ENCODE data around the gene SPIRE1.

Gene SPIRE1

GRCh38 chr18:12445554-12445953 is 212.4 kb downstream of the SPIRE1 start:
- no peak for DNase-seq (ENCODE audit: low read depth in 2 of 2)

GRCh38 chr18:12443551-12443950 is 214.4 kb downstream of the SPIRE1 start:
- no peak for DNase-seq (ENCODE audit: low read depth in 2 of 2)

- no peak for DNase-seq (ENCODE audit: low read depth in 2 of 2)
Observed at GRCh38 chr18:12442946-12443345, 215.0 kb downstream of the SPIRE1 start.

GRCh38 chr18:12441475-12442034 is 216.4 kb downstream of the SPIRE1 start:
- DNase-seq (ENCODE audit: low read depth in 2 of 2) = no peak

GRCh38 chr18:12438257-12438656 is 219.7 kb downstream of the SPIRE1 start:
- DNase-seq (ENCODE audit: low read depth in 2 of 2) = no peak

- DNase-seq (ENCODE audit: low read depth in 2 of 2) = no peak
Observed at GRCh38 chr18:12435867-12436266, 222.0 kb downstream of the SPIRE1 start.

- no peak for DNase-seq (ENCODE audit: low read depth in 2 of 2)
Observed at GRCh38 chr18:12434541-12434929, 223.4 kb downstream of the SPIRE1 start.

GRCh38 chr18:12433829-12434540 is 223.9 kb downstream of the SPIRE1 start:
- DNase-seq (ENCODE audit: low read depth in 2 of 2) = no peak

- DNase-seq (ENCODE audit: low read depth in 2 of 2) = no peak
Observed at GRCh38 chr18:12432881-12433280, 225.0 kb downstream of the SPIRE1 start.

GRCh38 chr18:12432196-12432595 is 225.7 kb downstream of the SPIRE1 start:
- no peak for DNase-seq (ENCODE audit: low read depth in 2 of 2)

GRCh38 chr18:12431561-12431960 is 226.3 kb downstream of the SPIRE1 start:
- DNase-seq (ENCODE audit: low read depth in 2 of 2) = no peak

- no peak for DNase-seq (ENCODE audit: low read depth in 2 of 2)
Observed at GRCh38 chr18:12430137-12430990, 227.5 kb downstream of the SPIRE1 start.

- no peak for DNase-seq (ENCODE audit: low read depth in 2 of 2)
Observed at GRCh38 chr18:12429556-12429955, 228.4 kb downstream of the SPIRE1 start.

- no peak for DNase-seq (ENCODE audit: low read depth in 2 of 2)
Observed at GRCh38 chr18:12428923-12429322, 229.0 kb downstream of the SPIRE1 start.

GRCh38 chr18:12426924-12427323 is 231.0 kb downstream of the SPIRE1 start:
- DNase-seq (ENCODE audit: low read depth in 2 of 2) = no peak

GRCh38 chr18:12424252-12424651 is 233.7 kb downstream of the SPIRE1 start:
- no peak for DNase-seq (ENCODE audit: low read depth in 2 of 2)

- no peak for DNase-seq (ENCODE audit: low read depth in 2 of 2)
Observed at GRCh38 chr18:12423820-12424219, 234.1 kb downstream of the SPIRE1 start.

GRCh38 chr18:12423393-12423792 is 234.5 kb downstream of the SPIRE1 start:
- no peak for DNase-seq (ENCODE audit: low read depth in 2 of 2)

- DNase-seq (ENCODE audit: low read depth in 2 of 2) = no peak
Observed at GRCh38 chr18:12422936-12423335, 235.0 kb downstream of the SPIRE1 start.

GRCh38 chr18:12421732-12422131 is 236.2 kb downstream of the SPIRE1 start:
- DNase-seq (ENCODE audit: low read depth in 2 of 2) = no peak

GRCh38 chr18:12420821-12421421 is 237.0 kb downstream of the SPIRE1 start:
- DNase-seq (ENCODE audit: low read depth in 2 of 2) = no peak

- DNase-seq (ENCODE audit: low read depth in 2 of 2) = no peak
Observed at GRCh38 chr18:12417687-12418086, 240.2 kb downstream of the SPIRE1 start.
